K562 (cell line): ENCODE results near the gene DYRK2. TPM values are rescaled to one million over a fixed set of nuclear protein-coding genes. Genes with fewer than 3 reads are reported as not detected.
A peak's percentile ranks its signal among the peaks of the same experiment; 100 is the strongest.

ENCODE experiments used
- ATAC-seq: fragments of 200-7000 bp; cut with Tn5 transposase; 3 replicates; pipeline ENCODE4 v1.9.1; 2020; ENCODE audit warnings: moderate library complexity
- BruUV-seq: library from RNA; stranded (reverse); fragments of 400-500 nt; replicated peaks from 2 replicates; lab custom pipeline; 2021; lab: Mats Ljungman, UMichigan
- CTCF ChIA-PET: fragments of 300-600 bp; formaldehyde crosslinking; extraction: SDS; loops from one replicate; lab custom pipeline; 2021; ENCODE audit warnings: low intra/inter-chr PET ratio; lab: Yijun Ruan, JAX
- POLR2A ChIA-PET: fragments of 300-600, 350-650 bp; sonication (Branson Sonifier 250); formaldehyde crosslinking; extraction: SDS; loops from one replicate; lab custom pipeline; 2021; ENCODE audit warnings: antibody characterized with exemption, inconsistent platforms; lab: Yijun Ruan, JAX
- DNase-seq, 4 experiments: peaks; one replicate each; pipeline versions ENCODE4 v3.0.0 to v3.0.0-alpha.2; 2011 to 2018; ENCODE audit warnings: low spot score in 3 of 4, mixed read lengths in 3 of 4; ENCODE audit errors: extremely low read depth in 1 of 4
- FAIRE-seq: peaks from 2 replicates; lab custom pipeline; 2011; peaks lifted over from hg19 to GRCh38; lab: Jason Lieb, UNC
- H2AFZ ChIP-seq: 2 replicates; pipeline ENCODE4 v1.6.0; 2011; ENCODE audit warnings: low read depth, low read length, control low read depth, inconsistent platforms
- H3K27ac ChIP-seq: fragments of 200-600 bp; 3 replicates; pipeline ENCODE4 v1.8.0; 2011; ENCODE audit warnings: low read depth, mild to moderate bottlenecking, control low read depth, inconsistent platforms, low read length, moderate library complexity, mixed read lengths; ENCODE audit errors: extremely low read depth
- H3K27me3 ChIP-seq, 2 experiments: fragments of 300-600 bp in 1 of 2; 2 replicates in 1 of 2; 3 replicates in 1 of 2; pipeline versions ENCODE4 v1.6.0 to v1.8.0; 2011; ENCODE audit warnings: inconsistent platforms in 2 of 2, low read length in 2 of 2, mild to moderate bottlenecking in 1 of 2, mixed read lengths in 1 of 2, moderate library complexity in 1 of 2; ENCODE audit not compliant: control insufficient read depth in 2 of 2, insufficient read depth in 2 of 2
- H3K36me3 ChIP-seq: fragments of 300-600 bp; 3 replicates; pipeline ENCODE4 v1.8.0; 2011; ENCODE audit warnings: mild to moderate bottlenecking, low read length, inconsistent platforms; ENCODE audit not compliant: control insufficient read depth, insufficient read depth
- H3K4me1 ChIP-seq, 2 experiments: fragments of 200-600 bp in 1 of 2; replicated peaks in 1 of 2; 2 replicates in 1 of 2; 3 replicates in 1 of 2; pipeline versions ENCODE4 v1.5.1 to v1.8.0; 2011; ENCODE audit warnings: inconsistent platforms in 2 of 2, low read length in 2 of 2, mild to moderate bottlenecking in 1 of 2, mixed read lengths in 1 of 2, moderate library complexity in 1 of 2; ENCODE audit not compliant: control insufficient read depth in 2 of 2, insufficient read depth in 2 of 2
- H3K4me2 ChIP-seq: 2 replicates; pipeline ENCODE4 v1.6.1; 2011; ENCODE audit warnings: low read length, control low read depth, inconsistent platforms, mixed read lengths; ENCODE audit not compliant: insufficient read depth
- H3K4me3 ChIP-seq: fragments of 200-600 bp; sonication (generic), shearing (Covaris generic); 2 replicates; pipeline ENCODE4 v1.5.1; 2016; ENCODE audit warnings: control low read depth, inconsistent platforms
- H3K79me2 ChIP-seq: fragments of 200-600 bp; 3 replicates; pipeline ENCODE4 v1.8.0; 2011; ENCODE audit warnings: low read length, inconsistent platforms; ENCODE audit not compliant: control insufficient read depth, insufficient read depth
- H3K9ac ChIP-seq, 2 experiments: 2 replicates each; pipeline versions ENCODE4 v1.6.0 to v1.6.1; 2011; ENCODE audit warnings: low read depth in 2 of 2, low read length in 2 of 2, control low read depth in 1 of 2, inconsistent platforms in 1 of 2, mild to moderate bottlenecking in 1 of 2, mixed read lengths in 1 of 2; ENCODE audit not compliant: insufficient read depth in 1 of 2
- H3K9me1 ChIP-seq: one replicate; pipeline ENCODE4 v1.6.0; 2011; ENCODE audit warnings: inconsistent platforms, mild to moderate bottlenecking, low read length, moderate library complexity; ENCODE audit not compliant: control insufficient read depth, insufficient read depth
- H3K9me3 ChIP-seq: replicated peaks from 2 replicates; pipeline ENCODE4 v1.5.1; 2011; ENCODE audit warnings: low read depth, low read length, inconsistent platforms; ENCODE audit not compliant: control insufficient read depth, insufficient read depth
- H4K20me1 ChIP-seq: replicated peaks from 2 replicates; pipeline ENCODE4 v1.6.1; 2011; ENCODE audit warnings: low read length, inconsistent platforms, mixed read lengths; ENCODE audit not compliant: control insufficient read depth, insufficient read depth
- BRF1 ChIP-seq: IDR thresholded peaks from 3 replicates; pipeline ENCODE4 v1.6.1; 2011; ENCODE audit warnings: borderline replicate concordance, mild to moderate bottlenecking; ENCODE audit not compliant: insufficient read length; ENCODE audit errors: extremely low read depth
- ESRRA ChIP-seq: fragments of 450-650 bp; IDR thresholded peaks from 2 replicates; pipeline ENCODE4 v1.6.1; 2014; ENCODE audit warnings: low read depth, mild to moderate bottlenecking, moderate library complexity, borderline replicate concordance
- FOSL1 ChIP-seq: fragments of 200-800 bp; sonication (Bioruptor generic); conservative IDR thresholded peaks from 2 replicates; pipeline ENCODE4 v1.6.1; 2016; ENCODE audit warnings: missing genetic modification characterization, missing compliant biosample characterization
- JUND ChIP-seq, 2 experiments: IDR thresholded peaks; 2 replicates in 1 of 2; 3 replicates in 1 of 2; pipeline ENCODE4 v1.6.1; 2011; ENCODE audit warnings: borderline replicate concordance in 2 of 2, low read depth in 2 of 2, low read length in 2 of 2, improper control_type of control experiment in 1 of 2, missing biosample characterization in 1 of 2, missing genetic modification characterization in 1 of 2, missing genetic modification reagents in 1 of 2
- NFXL1 ChIP-seq: fragments of 450-650 bp; formaldehyde crosslinking; IDR thresholded peaks from 2 replicates; pipeline ENCODE4 v1.4.0; 2021; ENCODE audit warnings: mild to moderate bottlenecking
- SIN3B ChIP-seq: fragments of 450-650 bp; IDR thresholded peaks from 2 replicates; pipeline ENCODE4 v1.6.1; 2017; ENCODE audit warnings: low read depth, mild to moderate bottlenecking, moderate library complexity
- TEAD1 ChIP-seq, 2 experiments: fragments of 450-650 bp in 1 of 2; sonication (generic) in 1 of 2; formaldehyde crosslinking; IDR thresholded peaks; 2 replicates each; pipeline versions ENCODE4 v1.4.0 to v1.8.0; 2020 to 2022; ENCODE audit warnings: mild to moderate bottlenecking in 2 of 2, missing genetic modification reagents in 1 of 2
- TFAM ChIP-seq: fragments of 250-450 bp; sonication (Bioruptor Pico); conservative IDR thresholded peaks from 2 replicates; pipeline ENCODE4 v1.5.0; 2021; ENCODE audit warnings: mild to moderate bottlenecking, moderate library complexity
- ZNF75A ChIP-seq: fragments of 450-650 bp; formaldehyde crosslinking; IDR thresholded peaks from 2 replicates; pipeline ENCODE4 v1.4.0; 2020; ENCODE audit warnings: mild to moderate bottlenecking
- ZNF79 ChIP-seq: fragments of 250-450 bp; sonication (Bioruptor Pico); IDR thresholded peaks from 2 replicates; pipeline ENCODE4 v1.4.0; 2020; ENCODE audit warnings: low read depth, mild to moderate bottlenecking, moderate library complexity
- WGBS: fragments of 100-300 bp; shearing (Covaris generic); methylation state at CpG from one replicate; pipeline ENCODE4 v1.1.6; 2016; ENCODE audit warnings: low coverage, mixed read lengths; ENCODE audit not compliant: insufficient coverage; ENCODE audit errors: missing lambda C conversion rate; 5-methylcytosine and 5-hydroxymethylcytosine counted together
- in situ Hi-C: fragments of 300-500 bp; cut with MboI; formaldehyde crosslinking; loops from 4 replicates; pipeline ENCODE4 v1.15.0; 2018; ENCODE audit warnings: inconsistent platforms, mixed read lengths
- intact Hi-C: fragments of 100-400 bp; cut with micrococcal nuclease; formaldehyde crosslinking; loops from 2 replicates; pipeline ENCODE4 v1.14.2; 2022
- polyA plus RNA-seq, 8 experiments: library from polyadenylated mRNA; depleted of rRNA in 4 of 8; stranded (reverse) in 5 of 8; unstranded in 3 of 8; fragments of >200 nt; fragmentation: Nextera tagmentation in 2 of 8; fragmentation: Illumina TruSeq in 1 of 8; extraction: Ambion mirVana in 2 of 8; extraction: Trizol in 1 of 8; gene quantifications; 2 replicates each; pipeline versions ENCODE4 v1.2.1 to v1.2.3, GENCODE V29; 2011 to 2014; ENCODE audit warnings: inconsistent platforms in 1 of 8, missing spikeins in 1 of 8
- total RNA-seq, 7 experiments: library from RNA; depleted of rRNA in 6 of 7; stranded (reverse); fragments of >200 nt in 6 of 7; fragmentation: Illumina TruSeq in 2 of 7; extraction: Trizol in 2 of 7; gene quantifications; 2 replicates each; pipeline versions ENCODE4 v1.2.1 to v1.2.3, GENCODE V29; 2011 to 2021; ENCODE audit warnings: low replicate concordance in 1 of 7

DYRK2 gene
- total and polyA plus RNA-seq, 9 of the 15 experiments (the other 6 are each of a cell fraction or from before 2014, with no cell fraction given) = 1.7 to 15.4 (median 8.4) TPM

DNA sequence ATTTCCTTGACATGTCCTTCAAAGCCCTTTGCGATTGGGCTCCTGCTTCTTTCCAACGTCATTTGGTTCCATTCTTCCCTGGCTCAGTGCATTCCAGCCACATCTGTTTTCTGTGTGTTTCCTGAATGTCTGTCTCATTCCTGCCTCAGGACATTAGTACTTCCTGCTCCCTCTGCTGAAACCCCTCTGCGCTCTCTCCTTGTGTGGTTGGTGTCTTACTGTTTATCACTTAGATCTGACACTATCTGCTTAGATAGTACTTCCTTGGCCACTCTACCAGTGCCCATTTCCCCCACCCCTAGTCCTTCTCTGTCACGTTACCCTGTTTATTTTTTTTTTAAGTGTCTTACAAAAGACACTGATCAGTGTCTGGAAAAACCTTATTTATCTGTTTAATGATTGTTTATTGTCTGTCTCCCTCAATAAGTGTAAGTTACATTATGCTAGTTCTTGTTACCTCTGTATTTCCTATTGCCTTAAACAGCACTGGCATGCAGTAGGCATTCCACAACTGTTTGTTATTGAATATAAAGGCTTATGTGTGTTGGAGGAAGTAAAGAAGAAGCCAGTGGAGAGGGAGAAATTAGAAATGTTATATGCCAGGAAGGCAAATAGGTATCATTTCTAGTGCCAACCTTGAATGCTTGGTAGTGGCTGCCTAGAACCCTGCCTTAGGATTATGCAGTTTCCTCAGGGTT, 21.5 kb downstream of the DYRK2 start:
- Histone ChIP-seq H3K9me1 (no peaks in the 10 kb centered on the region), H3K4me1 (no peaks in the 10 kb centered on the region), H3K27ac (no peak overlapping the region), H3K9me3 (no peaks in the 10 kb centered on the region), H3K9ac (no peak overlapping the region), H4K20me1 (no peaks in the 10 kb centered on the region), H3K4me2 (no peak overlapping the region), H3K27me3 (no peaks in the 10 kb centered on the region; a peak in 1 of 5 replicates), H3K4me3 (no peak overlapping the region), H3K79me2 (no peaks in the 10 kb centered on the region), H3K36me3 (no peaks in the 10 kb centered on the region), H2AFZ (no peak overlapping the region)
- intact Hi-C loops (no loop called here), in situ Hi-C loops (no loop called here)
- no peak for ATAC-seq
- WGBS = 16% methylated on average over 4 of the region's 4 CpGs
- DNase-seq = no peak
- CTCF ChIA-PET = no interaction called here
- POLR2A ChIA-PET = no interaction called here
- TF ChIP-seq ZNF79 (peak; percentile 95), SIN3B (no peak)
- BruUV-seq = no TSS peak
- no peak for FAIRE-seq

DNA sequence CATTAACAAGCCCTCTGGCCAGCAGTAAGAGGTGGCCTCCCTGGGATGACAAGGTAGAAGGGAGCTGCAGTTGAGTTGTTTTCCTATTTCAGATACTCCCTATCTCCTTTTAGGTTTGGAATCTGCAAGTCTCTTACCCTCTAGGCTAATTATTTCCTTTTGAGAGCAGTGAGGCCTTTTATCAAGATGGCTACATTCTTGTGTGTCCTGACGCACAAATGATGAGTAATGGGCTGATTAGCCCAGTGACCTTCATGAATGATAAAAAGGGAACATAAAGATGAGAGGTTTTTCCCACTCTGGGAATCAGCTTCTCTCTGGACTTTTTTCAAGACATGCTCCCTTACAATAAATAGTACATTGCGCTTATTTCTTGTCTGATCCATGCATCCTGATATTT, 22.9 kb downstream of the DYRK2 start:
- Histone ChIP-seq H4K20me1 (no peaks in the 10 kb centered on the region), H2AFZ (no peak overlapping the region), H3K36me3 (no peaks in the 10 kb centered on the region), H3K9ac (no peak overlapping the region), H3K27me3 (no peaks in the 10 kb centered on the region; a peak in 1 of 5 replicates), H3K9me3 (no peaks in the 10 kb centered on the region), H3K9me1 (no peaks in the 10 kb centered on the region), H3K4me1 (no peaks in the 10 kb centered on the region)
- no peak for FAIRE-seq
- intact Hi-C loops = no loop called here
- 0% methylated on average over 2 of the region's 2 CpGs for WGBS
- BruUV-seq = no TSS peak
- ChIA-PET POLR2A (no interaction called here), CTCF (no interaction called here)
- TF ChIP-seq TEAD1 (CRISPR knock-in tag; IDR thresholded peaks at IDR 0.05) = peak in 1 of 2 experiments; percentile 63; a peak in 1 of 4 replicates
- TF ChIP-seq NFXL1 (CRISPR knock-in tag) = no peak
- TF ChIP-seq BRF1 = no peak
- TF ChIP-seq ESRRA = peak; percentile 61; the same call in 1 of the 2 replicates
- TF ChIP-seq ZNF75A (CRISPR knock-in tag) = peak; percentile 95
- no peak for TF ChIP-seq JUND (IDR thresholded peaks at IDR 0.05; ENCODE audit: borderline replicate concordance, low read depth, low read length)
- TF ChIP-seq JUND (tag; IDR thresholded peaks at IDR 0.05; ENCODE audit: borderline replicate concordance, low read depth, low read length) = 0 out of 3 replicates have a peak, but pooled peaks have one; percentile 22
- no peak for TF ChIP-seq TFAM (CRISPR knock-in tag)
- TF ChIP-seq FOSL1 = peak; percentile 75
- TF ChIP-seq, all 486 proteins: peak for 5
- Histone ChIP-seq H3K4me2 (no peak overlapping the region), H3K79me2 (no peaks in the 10 kb centered on the region), H3K4me3 (no peak overlapping the region), H3K27ac (no peak overlapping the region)
- in situ Hi-C loops = no loop called here
- no peak for DNase-seq
- no peak for ATAC-seq
